ENCODE data around the gene EYA4.

The EYA4 gene

GRCh38 chr6:133407320-133408100, 166.4 kb downstream of the EYA4 start:
- DNase-seq = no peak

- DNase-seq = no peak
Observed at GRCh38 chr6:133408132-133408531, 167.0 kb downstream of the EYA4 start.

- DNase-seq = no peak
Observed at GRCh38 chr6:133408543-133408942, 167.4 kb downstream of the EYA4 start.

GRCh38 chr6:133410638-133411435, 169.7 kb downstream of the EYA4 start:
- no peak for DNase-seq

- DNase-seq = no peak
Observed at GRCh38 chr6:133411757-133412156, 170.6 kb downstream of the EYA4 start.

GRCh38 chr6:133415262-133415661, 174.1 kb downstream of the EYA4 start:
- no peak for DNase-seq

GRCh38 chr6:133418108-133418507, 177.0 kb downstream of the EYA4 start:
- no peak for DNase-seq

- DNase-seq = no peak
Observed at GRCh38 chr6:133423242-133423641, 182.1 kb downstream of the EYA4 start.

GRCh38 chr6:133424359-133424758, 183.2 kb downstream of the EYA4 start:
- DNase-seq = no peak

- no peak for DNase-seq
Observed at GRCh38 chr6:133426038-133426437, 184.9 kb downstream of the EYA4 start.

GRCh38 chr6:133428295-133428694, 187.1 kb downstream of the EYA4 start:
- no peak for DNase-seq

GRCh38 chr6:133430530-133430929, 189.4 kb downstream of the EYA4 start:
- no peak for DNase-seq

GRCh38 chr6:133431031-133431430, 189.9 kb downstream of the EYA4 start:
- no peak for DNase-seq

- peak; percentile 29 for DNase-seq
Observed at GRCh38 chr6:133432021-133432989, 191.1 kb downstream of the EYA4 start.

- no peak for DNase-seq
Observed at GRCh38 chr6:133435065-133435728, 194.0 kb downstream of the EYA4 start.

- DNase-seq = no peak
Observed at GRCh38 chr6:133436652-133437051, 195.5 kb downstream of the EYA4 start.

- DNase-seq = no peak
Observed at GRCh38 chr6:133441491-133441890, 200.3 kb downstream of the EYA4 start.

GRCh38 chr6:133446789-133447188, 205.6 kb downstream of the EYA4 start:
- no peak for DNase-seq

- no peak for DNase-seq
Observed at GRCh38 chr6:133447924-133448323, 206.8 kb downstream of the EYA4 start.

- no peak for DNase-seq
Observed at GRCh38 chr6:133456439-133456838, 215.3 kb downstream of the EYA4 start.

- DNase-seq = no peak
Observed at GRCh38 chr6:133456944-133457343, 215.8 kb downstream of the EYA4 start.

- no peak for DNase-seq
Observed at GRCh38 chr6:133460101-133460500, 218.9 kb downstream of the EYA4 start.
